Measurements from ENCODE around the gene KATNB1. TPM values are rescaled to one million over a fixed set of nuclear protein-coding genes. Genes with fewer than 3 reads are reported as not detected.

KATNB1 gene
- total RNA-seq, result 31.4 and 33.2 TPM in 2 replicates

GRCh38 chr16:57735755-57736418 lies at the start of gene KATNB1:
TSS of gene KATNB1 (plus strand) at chr16:57735770. CDS start at chr16:57737244, 1,474 bp downstream.

GRCh38 chr16:57694725-57695679 lies 40.6 kb upstream of the KATNB1 start, which contains the start of gene DRC7:
TSS of gene DRC7 (plus strand) at chr16:57694806. CDS start at chr16:57697950, 3,144 bp downstream.

GRCh38 chr16:57802341-57803133 lies 67.0 kb downstream of the KATNB1 start, which contains the start of gene KIFC3:
TSS of gene KIFC3 (minus strand) at chr16:57802491. CDS start at chr16:57798243, 4,248 bp downstream.

Other genes with a start within 250 kb of the KATNB1 start
- gene DOK4, start 249.3 kb upstream of the KATNB1 start, total RNA-seq, result 17.4 and 19.3 TPM in 2 replicates
- 1.4 and 5.0 TPM in 2 replicates for gene CCDC102A, start 199.2 kb upstream of the KATNB1 start, total RNA-seq
- gene ADGRG5, start 193.1 kb upstream of the KATNB1 start, total RNA-seq, result 0.07 TPM in 1 of 2 replicates, not detected in the other
- gene ADGRG1, start 107.1 kb upstream of the KATNB1 start, total RNA-seq, result 29.7 and 217 TPM in 2 replicates
- gene ADGRG3, start 67.5 kb upstream of the KATNB1 start, total RNA-seq, result 0.07 TPM in 1 of 2 replicates, not detected in the other
- gene DRC7, start 41.0 kb upstream of the KATNB1 start, total RNA-seq, result under 0.01 TPM in 1 of 2 replicates, not detected in the other
- 47.5 and 72.0 TPM in 2 replicates for gene KIFC3, start 66.7 kb downstream of the KATNB1 start, total RNA-seq
- gene CNGB1, start 235.4 kb downstream of the KATNB1 start, total RNA-seq, result 0.34 and 7.3 TPM in 2 replicates

Data from nasal cavity respiratory epithelium epithelial cell of viscerocranial mucosa (primary cell).